GM12864 (cell line): ENCODE data around the gene CHRNB4.

Experiments
- DNase-seq: peaks from one replicate; pipeline ENCODE4 v3.0.0-alpha.2; 2011; ENCODE audit warnings: low read depth
- H3K4me3 ChIP-seq: 2 replicates; pipeline ENCODE4 v1.5.1; 2011; ENCODE audit warnings: mild to moderate bottlenecking, low read depth, low read length, control low read depth
- TF ChIP-seq, protein P1 (sequence below): IDR thresholded peaks from 2 replicates; pipeline ENCODE4 v1.5.1; 2011; ENCODE audit warnings: low read depth, mild to moderate bottlenecking, moderate library complexity, low read length, control low read depth, inconsistent platforms; ENCODE audit errors: missing control alignments

CHRNB4 gene

DNA sequence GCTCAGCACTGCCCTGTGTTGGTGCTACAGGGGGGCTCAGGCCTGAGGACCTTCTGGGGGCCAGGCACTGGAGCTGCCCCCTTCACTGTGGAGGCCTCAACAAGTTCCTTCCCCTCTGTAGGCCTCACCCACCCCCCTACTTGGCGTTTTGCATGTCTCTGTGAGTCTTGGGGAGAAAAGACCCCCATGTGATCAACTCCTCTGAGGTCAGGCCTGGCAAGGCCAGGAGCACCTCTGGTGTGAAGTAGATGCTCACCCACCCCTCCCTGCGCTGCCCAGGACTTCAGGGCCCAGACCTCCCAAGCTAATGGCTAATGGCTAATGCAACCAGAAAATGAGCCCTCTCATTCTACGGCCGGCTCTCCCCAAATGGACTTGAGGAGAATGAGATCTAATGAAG, 34.2 kb upstream of the CHRNB4 start:
- H3K4me3 ChIP-seq: no peak overlapping the region
- no peak for DNase-seq
- TF ChIP-seq, protein P1, sequence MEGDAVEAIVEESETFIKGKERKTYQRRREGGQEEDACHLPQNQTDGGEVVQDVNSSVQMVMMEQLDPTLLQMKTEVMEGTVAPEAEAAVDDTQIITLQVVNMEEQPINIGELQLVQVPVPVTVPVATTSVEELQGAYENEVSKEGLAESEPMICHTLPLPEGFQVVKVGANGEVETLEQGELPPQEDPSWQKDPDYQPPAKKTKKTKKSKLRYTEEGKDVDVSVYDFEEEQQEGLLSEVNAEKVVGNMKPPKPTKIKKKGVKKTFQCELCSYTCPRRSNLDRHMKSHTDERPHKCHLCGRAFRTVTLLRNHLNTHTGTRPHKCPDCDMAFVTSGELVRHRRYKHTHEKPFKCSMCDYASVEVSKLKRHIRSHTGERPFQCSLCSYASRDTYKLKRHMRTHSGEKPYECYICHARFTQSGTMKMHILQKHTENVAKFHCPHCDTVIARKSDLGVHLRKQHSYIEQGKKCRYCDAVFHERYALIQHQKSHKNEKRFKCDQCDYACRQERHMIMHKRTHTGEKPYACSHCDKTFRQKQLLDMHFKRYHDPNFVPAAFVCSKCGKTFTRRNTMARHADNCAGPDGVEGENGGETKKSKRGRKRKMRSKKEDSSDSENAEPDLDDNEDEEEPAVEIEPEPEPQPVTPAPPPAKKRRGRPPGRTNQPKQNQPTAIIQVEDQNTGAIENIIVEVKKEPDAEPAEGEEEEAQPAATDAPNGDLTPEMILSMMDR: no peak

DNA sequence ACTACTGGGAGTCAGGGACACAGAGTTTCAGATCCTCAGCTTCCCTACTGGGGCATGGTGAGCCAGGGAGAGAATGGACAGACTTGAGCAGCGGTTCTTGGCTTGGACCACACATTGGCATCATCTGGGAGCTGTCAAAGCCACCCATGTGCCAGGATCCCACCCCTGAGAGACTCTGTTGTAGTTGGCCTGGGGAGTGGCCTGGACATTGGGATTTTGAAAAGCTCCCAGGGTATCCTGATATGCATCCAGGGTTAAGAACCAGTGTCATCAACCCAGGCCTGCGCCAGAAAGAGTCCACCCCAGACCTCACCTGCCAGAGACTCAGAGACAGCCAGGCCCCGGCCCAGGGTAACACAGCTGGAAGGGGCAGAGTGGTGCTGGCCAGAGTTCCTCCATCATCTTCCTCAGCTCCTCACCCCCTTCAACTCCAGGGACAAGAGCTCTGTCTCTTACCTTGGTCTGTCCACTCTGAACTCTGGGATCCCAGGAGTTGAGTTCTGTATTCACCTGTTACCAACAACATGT, 33.0 kb upstream of the CHRNB4 start:
- TF ChIP-seq, protein P1: no peak
- no peak overlapping the region for H3K4me3 ChIP-seq
- no peak for DNase-seq

DNA sequence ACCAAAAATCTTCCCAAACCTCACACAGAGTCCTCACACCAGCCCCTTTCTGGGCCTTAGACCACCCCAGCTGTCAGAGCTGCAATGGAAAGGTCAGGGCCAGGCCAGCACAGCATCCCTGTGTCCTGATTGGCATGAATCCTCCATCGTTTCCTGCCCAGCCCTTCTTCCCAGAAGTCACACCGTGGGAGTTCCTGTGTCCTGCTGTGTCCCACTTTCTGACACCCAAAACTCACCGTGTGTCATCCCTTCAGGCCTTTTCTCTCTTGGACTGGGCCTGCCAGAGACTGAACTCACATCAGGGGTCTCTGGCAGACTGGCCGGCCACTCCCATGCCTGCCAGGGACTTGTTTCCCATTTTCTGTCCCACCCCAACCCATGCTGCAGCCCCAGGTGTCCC, 32.5 kb upstream of the CHRNB4 start:
- no peak overlapping the region for H3K4me3 ChIP-seq
- DNase-seq: no peak
- TF ChIP-seq, protein P1: no peak

DNA sequence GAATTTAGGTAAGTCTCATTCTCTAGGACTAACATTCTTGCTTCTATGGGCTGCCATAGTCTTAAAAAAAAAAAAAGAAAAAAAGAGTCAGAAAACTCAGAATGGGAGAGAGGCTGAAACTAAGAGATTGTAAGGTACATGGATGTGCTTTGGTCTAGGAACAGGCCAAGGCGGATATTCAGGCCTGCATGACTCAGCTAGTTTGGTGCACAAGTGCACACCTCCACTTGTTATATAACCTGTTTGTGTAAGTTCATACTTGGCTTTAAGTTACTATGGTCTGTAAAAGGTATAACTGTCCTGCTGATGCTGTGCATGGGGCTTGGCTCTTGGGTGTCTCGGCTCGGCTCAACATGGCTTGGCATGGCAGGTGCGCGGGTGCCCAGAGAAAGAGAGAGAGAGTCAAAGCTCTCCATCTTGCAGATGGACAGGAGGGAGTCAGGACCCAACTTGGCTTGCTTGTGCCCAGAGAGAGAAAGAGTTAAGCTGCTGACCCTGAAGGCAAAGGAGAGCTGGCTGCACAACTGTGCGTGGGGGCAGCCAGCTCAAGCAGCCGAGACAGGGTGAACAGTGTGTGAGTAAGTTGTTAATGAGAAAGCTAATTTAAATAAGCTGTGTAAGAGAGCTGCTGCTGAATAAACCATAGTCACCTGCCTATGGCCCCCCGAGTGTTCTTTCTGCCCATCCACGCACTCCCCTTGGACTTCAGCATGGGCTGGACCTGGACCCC, 31.4 kb upstream of the CHRNB4 start:
- no peak for DNase-seq
- TF ChIP-seq, protein P1: no peak
- no peak overlapping the region for H3K4me3 ChIP-seq

DNA sequence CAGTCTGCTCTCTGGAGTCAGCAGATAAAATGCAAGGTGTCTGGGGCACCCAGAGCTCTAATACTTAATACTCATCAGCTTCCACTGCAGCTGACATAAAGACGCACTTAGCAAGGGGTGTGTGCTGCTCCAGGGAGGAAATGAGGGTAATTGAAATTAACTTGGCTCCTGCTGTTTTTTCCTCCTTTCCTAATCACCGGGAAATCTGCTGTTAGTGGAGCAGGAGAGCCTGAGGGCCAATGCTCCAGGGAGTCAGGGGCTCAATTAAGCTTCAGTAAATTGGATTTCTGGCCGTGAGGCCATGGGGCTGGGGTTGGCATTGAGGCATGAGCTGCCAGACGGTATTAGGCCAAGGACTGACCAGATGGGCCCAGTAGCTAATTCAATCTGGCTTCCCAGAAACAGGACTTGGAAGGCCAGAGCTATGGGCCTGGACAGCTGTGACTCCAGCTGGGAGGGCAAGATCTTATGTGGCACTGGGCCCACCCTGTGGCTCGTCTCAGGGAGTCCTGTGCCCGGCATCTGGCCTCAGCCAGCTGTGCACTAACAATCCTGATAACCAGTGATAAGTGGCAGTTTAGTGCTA, 30.7 kb upstream of the CHRNB4 start:
- TF ChIP-seq, protein P1: no peak
- H3K4me3 ChIP-seq: no peak overlapping the region
- DNase-seq: no peak

DNA sequence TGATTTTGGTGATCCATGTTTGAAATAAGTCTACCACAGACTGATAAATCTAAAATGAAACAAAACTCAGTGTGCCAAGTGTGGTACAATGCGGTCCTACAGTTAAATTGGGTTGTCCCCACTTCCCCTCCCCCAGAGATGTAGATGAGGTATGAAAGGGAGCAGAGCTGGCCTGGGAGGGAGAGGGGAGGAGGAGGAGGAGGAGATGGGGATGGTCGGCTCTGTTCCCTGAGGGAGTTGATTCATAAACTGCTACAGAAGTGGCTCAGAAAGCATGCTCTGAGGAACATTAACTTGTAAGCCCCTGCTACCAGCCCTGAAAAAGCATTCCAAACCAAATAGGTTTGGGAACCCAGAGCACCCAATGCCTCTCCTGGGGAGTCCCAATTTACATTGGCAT, 28.0 kb upstream of the CHRNB4 start:
- no peak overlapping the region for H3K4me3 ChIP-seq
- DNase-seq: no peak
- TF ChIP-seq, protein P1: no peak
